GM12801 (cell line): ENCODE measurements around the gene ETS2.

Experiments
- CTCF ChIP-seq: IDR thresholded peaks from one replicate; pipeline ENCODE4 v1.5.1; 2011; ENCODE audit warnings: control low read depth; ENCODE audit not compliant: insufficient read length; ENCODE audit errors: extremely low read depth

Gene ETS2

GRCh38 chr21:38784458-38785266 is 21.1 kb upstream of the ETS2 start:
- no peak for TF ChIP-seq CTCF

- no peak for TF ChIP-seq CTCF
These were observed 20.2 kb upstream of the ETS2 start for GRCh38 chr21:38785483-38785882.

- TF ChIP-seq CTCF = no peak
These were observed 18.7 kb upstream of the ETS2 start for GRCh38 chr21:38787016-38787415.

GRCh38 chr21:38787461-38788274 is 18.1 kb upstream of the ETS2 start:
- no peak for TF ChIP-seq CTCF

GRCh38 chr21:38788275-38788905 is 17.3 kb upstream of the ETS2 start:
- TF ChIP-seq CTCF = no peak

- no peak for TF ChIP-seq CTCF
These were observed 16.5 kb upstream of the ETS2 start for GRCh38 chr21:38789275-38789674.

GRCh38 chr21:38790059-38790458 is 15.7 kb upstream of the ETS2 start:
- no peak for TF ChIP-seq CTCF
